Gastroesophageal sphincter (tissue), 4 donors: ENCODE data around the gene ECM1. TPM values are rescaled to one million over a fixed set of nuclear protein-coding genes. Genes with fewer than 3 reads are reported as not detected.
A peak's percentile ranks its signal among the peaks of the same experiment; 100 is the strongest.

ENCODE experiments used
- ATAC-seq: fragments of 150-250 bp; one replicate; pipeline ENCODE4 v1.9.1; 2016; ENCODE audit warnings: mild to moderate bottlenecking, moderate library complexity
- H3K27ac ChIP-seq, 4 donors: fragments of 200-600 bp; sonication (generic) in 3 of 4; 1 replicate in 3 of 4; 2 replicates in 1 of 4; pipeline ENCODE4 v1.5.1; 2016 to 2019
- H3K27me3 ChIP-seq: fragments of 200-600 bp; sonication (generic); one replicate; pipeline ENCODE4 v1.5.1; 2019
- H3K36me3 ChIP-seq, 2 donors: fragments of 200-600 bp; sonication (generic); one replicate each; pipeline ENCODE4 v1.5.1; 2019; ENCODE audit warnings: control low read depth in 1 of 2
- H3K4me1 ChIP-seq, 3 donors: fragments of 200-600 bp; sonication (generic); 1 replicate in 2 of 3; 2 replicates in 1 of 3; pipeline ENCODE4 v1.5.1; 2016 to 2019; ENCODE audit warnings: control low read depth in 2 of 3
- H3K4me3 ChIP-seq, 2 donors: fragments of 200-600 bp; sonication (generic); one replicate each; pipeline ENCODE4 v1.5.1; 2019; ENCODE audit warnings: mild to moderate bottlenecking in 1 of 2, moderate library complexity in 1 of 2
- H3K9me3 ChIP-seq, 3 donors: fragments of 200-600 bp; sonication (generic); one replicate each; pipeline ENCODE4 v1.5.1; 2017 to 2019; ENCODE audit warnings: control low read depth in 2 of 3
- CTCF ChIP-seq, 4 experiments: fragments of 200-600 bp in 2 of 4; fragments of 450-650 bp in 2 of 4; sonication (generic) in 1 of 4; IDR thresholded peaks; one replicate each; pipeline ENCODE4 v1.5.1; 2017 to 2019; ENCODE audit warnings: antibody characterized with exemption in 4 of 4, mild to moderate bottlenecking in 2 of 4, moderate library complexity in 2 of 4
- EP300 ChIP-seq: sonication (generic); formaldehyde crosslinking; IDR thresholded peaks from one replicate; pipeline ENCODE4 v1.6.1; 2017; ENCODE audit warnings: antibody characterized with exemption, mild to moderate bottlenecking
- POLR2A ChIP-seq, 2 donors: fragments of 450-650 bp; IDR thresholded peaks; one replicate each; pipeline ENCODE4 v1.6.1; 2017; ENCODE audit warnings: antibody characterized with exemption in 2 of 2, mild to moderate bottlenecking in 2 of 2, moderate library complexity in 1 of 2
- POLR2AphosphoS5 ChIP-seq: sonication (generic); formaldehyde crosslinking; IDR thresholded peaks from one replicate; pipeline ENCODE4 v1.6.1; 2017; ENCODE audit warnings: antibody characterized with exemption
- WGBS, 2 donors: methylation state at CpG; one replicate each; pipeline ENCODE4 v1.1.5; 2018; ENCODE audit warnings: low coverage in 1 of 2; 5-methylcytosine and 5-hydroxymethylcytosine counted together
- total RNA-seq, 4 donors: library from RNA; depleted of rRNA; stranded (reverse); fragments of >200 nt; gene quantifications; one replicate each; pipeline ENCODE4 v1.1.0, GENCODE V29; 2016

The ECM1 gene
- total RNA-seq, 4 donors from 2014 or later, result 12.6 to 29.7 (median 19.4) TPM

GRCh38 chr1:150479370-150479769, 28.5 kb upstream of the ECM1 start:
- Histone ChIP-seq H3K27me3 (no peaks in the 10 kb centered on the region), H3K4me1 (peaks cover 0 to 11% (median 0%) of the 10 kb centered on the region in 3 donors), H3K27ac (no peak overlapping the region), H3K9me3 (no peaks in the 10 kb centered on the region), H3K4me3 (no peak overlapping the region), H3K36me3 (no peaks in the 10 kb centered on the region)
- 68 to 73% methylated on average over 4 of the region's 4 CpGs for WGBS, 2 donors
- no peak for ATAC-seq
- no peak for TF ChIP-seq CTCF (IDR thresholded peaks at IDR 0.05)
- no peak for TF ChIP-seq POLR2AphosphoS5
- no peak for TF ChIP-seq EP300
- TF ChIP-seq POLR2A (IDR thresholded peaks at IDR 0.05), result no peak

GRCh38 chr1:150479927-150480352, 28.0 kb upstream of the ECM1 start:
- Histone ChIP-seq H3K4me1 (peaks cover 0 to 7% (median 0%) of the 10 kb centered on the region in 3 donors), H3K27me3 (no peaks in the 10 kb centered on the region), H3K36me3 (no peaks in the 10 kb centered on the region), H3K4me3 (no peak overlapping the region), H3K9me3 (no peaks in the 10 kb centered on the region), H3K27ac (no peak overlapping the region)
- TF ChIP-seq EP300, result no peak
- no peak for TF ChIP-seq POLR2AphosphoS5
- no peak for TF ChIP-seq CTCF (IDR thresholded peaks at IDR 0.05)
- TF ChIP-seq POLR2A (IDR thresholded peaks at IDR 0.05), result no peak
- ATAC-seq, result no peak
- WGBS, 2 donors, result 48 to 57% methylated on average over 2 of the region's 2 CpGs

- Histone ChIP-seq H3K27ac (no peak overlapping the region), H3K36me3 (peaks cover 0 to 7% of the 10 kb centered on the region in 2 donors), H3K27me3 (no peaks in the 10 kb centered on the region), H3K9me3 (no peaks in the 10 kb centered on the region), H3K4me3 (no peak overlapping the region), H3K4me1 (peaks cover 0 to 17% (median 5%) of the 10 kb centered on the region in 3 donors)
- TF ChIP-seq EP300 (no peak), CTCF (IDR thresholded peaks at IDR 0.05) (no peak), POLR2AphosphoS5 (no peak), POLR2A (IDR thresholded peaks at IDR 0.05) (no peak)
- WGBS, 2 donors, result 73 to 82% methylated on average over 2 to 5 of the region's 5 CpGs
- ATAC-seq, result no peak
Measured at GRCh38 chr1:150484431-150484830, 23.5 kb upstream of the ECM1 start.

GRCh38 chr1:150484861-150485260, 23.0 kb upstream of the ECM1 start:
- H3K36me3 ChIP-seq, result peaks cover 0 to 12% of the 10 kb centered on the region in 2 donors
- no peak overlapping the region for H3K4me3 ChIP-seq
- TF ChIP-seq CTCF (IDR thresholded peaks at IDR 0.05) (no peak), POLR2AphosphoS5 (no peak)
- no peaks in the 10 kb centered on the region for H3K9me3 ChIP-seq
- H3K27ac ChIP-seq, result no peak overlapping the region
- H3K27me3 ChIP-seq, result no peaks in the 10 kb centered on the region
- peaks cover 0 to 17% (median 5%) of the 10 kb centered on the region in 3 donors for H3K4me1 ChIP-seq
- 0 to 6% methylated on average over 2 of the region's 2 CpGs for WGBS, 2 donors
- no peak for ATAC-seq

GRCh38 chr1:150486966-150487762, 20.7 kb upstream of the ECM1 start, which contains the start of gene TARS2:
TARS2 (plus strand) TSS chr1:150487419; CDS start chr1:150487451, 32 bp downstream.
- ATAC-seq, result peak; percentile 100
- Histone ChIP-seq H3K9me3 (no peaks in the 10 kb centered on the region), H3K27ac (peak within 1 kb of the TSS; percentile 62 to 86 (median 80)), H3K36me3 (peaks cover 0 to 35% of the 10 kb centered on the region in 2 donors), H3K27me3 (no peaks in the 10 kb centered on the region), H3K4me3 (peak within 1 kb of the TSS; percentile 66 to 99), H3K4me1 (peaks cover 0 to 17% (median 5%) of the 10 kb centered on the region in 3 donors)
- TF ChIP-seq POLR2A (IDR thresholded peaks at IDR 0.05) (peak; percentile 17 to 32), POLR2AphosphoS5 (peak; percentile 64), CTCF (IDR thresholded peaks at IDR 0.05) (peak in 3 of 4 experiments; percentile 23 to 56 (median 56)), EP300 (no peak)
- WGBS, 2 donors, result 0% methylated on average over 8 to 25 of the region's 30 CpGs
